H54 (cell line): ENCODE data around the gene TMEM134.
A peak's percentile ranks its signal among the peaks of the same experiment; 100 is the strongest.
"Not testable (repeated sequence)": the region's sequence is repeated elsewhere in the genome, so short reads cannot be mapped to it uniquely, and the experiment has no call there.

ENCODE experiments used
- DNase-seq: peaks from one replicate; pipeline ENCODE4 v3.0.0; 2011; ENCODE audit warnings: low spot score, mixed read lengths; ENCODE audit not compliant: insufficient read length
- FAIRE-seq: peaks from 3 replicates; lab custom pipeline; 2011; peaks lifted over from hg19 to GRCh38; lab: Jason Lieb, UNC
- POLR2A ChIP-seq: IDR thresholded peaks from 2 replicates; pipeline ENCODE4 v1.6.1; 2011; ENCODE audit warnings: low read depth, mild to moderate bottlenecking, low read length

Gene TMEM134, protein sequence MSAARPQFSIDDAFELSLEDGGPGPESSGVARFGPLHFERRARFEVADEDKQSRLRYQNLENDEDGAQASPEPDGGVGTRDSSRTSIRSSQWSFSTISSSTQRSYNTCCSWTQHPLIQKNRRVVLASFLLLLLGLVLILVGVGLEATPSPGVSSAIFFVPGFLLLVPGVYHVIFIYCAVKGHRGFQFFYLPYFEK

DNA sequence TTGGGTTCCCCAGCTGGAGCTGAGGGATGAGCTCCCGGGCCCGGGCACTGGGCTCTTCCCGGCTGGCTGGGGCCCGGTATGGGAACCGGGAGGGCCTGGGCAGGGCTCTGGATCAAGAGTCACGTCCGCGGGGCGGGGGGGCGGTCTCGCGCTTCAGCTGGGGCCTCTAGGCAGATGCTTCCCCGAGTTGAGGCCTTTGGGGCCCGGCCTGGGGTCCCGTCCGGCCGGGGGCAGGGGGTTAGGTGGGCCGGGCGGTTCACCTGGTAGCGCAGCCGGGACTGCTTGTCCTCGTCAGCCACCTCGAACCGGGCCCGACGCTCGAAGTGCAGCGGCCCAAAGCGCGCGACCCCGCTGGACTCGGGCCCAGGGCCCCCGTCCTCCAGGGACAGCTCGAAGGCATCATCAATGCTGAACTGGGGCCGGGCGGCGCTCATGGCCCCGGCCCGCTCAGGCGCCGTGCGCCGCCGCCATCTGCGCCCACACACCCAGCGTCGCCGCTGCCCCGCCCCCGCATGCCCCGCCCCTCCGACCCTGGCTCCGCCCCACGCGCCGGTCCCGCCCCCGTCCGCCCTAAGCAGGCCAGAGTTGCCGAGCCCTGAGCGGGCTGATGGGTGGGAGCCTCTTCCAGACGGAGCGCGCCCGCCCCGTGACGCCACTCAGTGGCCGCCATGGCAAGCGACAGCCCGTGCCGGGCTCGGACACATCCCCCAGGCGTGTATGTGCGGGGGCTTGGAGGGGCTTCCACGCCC is at the start of gene TMEM134:
TSS of gene TMEM134 (minus strand) at position 493 of the 749 bp plus-strand sequence. CDS start at position 434, 59 bp downstream.
- FAIRE-seq, result no peak
- DNase-seq, result peak; percentile 93
- TF ChIP-seq POLR2A, result peak; percentile 73; the same call in 1 of the 2 replicates

DNA sequence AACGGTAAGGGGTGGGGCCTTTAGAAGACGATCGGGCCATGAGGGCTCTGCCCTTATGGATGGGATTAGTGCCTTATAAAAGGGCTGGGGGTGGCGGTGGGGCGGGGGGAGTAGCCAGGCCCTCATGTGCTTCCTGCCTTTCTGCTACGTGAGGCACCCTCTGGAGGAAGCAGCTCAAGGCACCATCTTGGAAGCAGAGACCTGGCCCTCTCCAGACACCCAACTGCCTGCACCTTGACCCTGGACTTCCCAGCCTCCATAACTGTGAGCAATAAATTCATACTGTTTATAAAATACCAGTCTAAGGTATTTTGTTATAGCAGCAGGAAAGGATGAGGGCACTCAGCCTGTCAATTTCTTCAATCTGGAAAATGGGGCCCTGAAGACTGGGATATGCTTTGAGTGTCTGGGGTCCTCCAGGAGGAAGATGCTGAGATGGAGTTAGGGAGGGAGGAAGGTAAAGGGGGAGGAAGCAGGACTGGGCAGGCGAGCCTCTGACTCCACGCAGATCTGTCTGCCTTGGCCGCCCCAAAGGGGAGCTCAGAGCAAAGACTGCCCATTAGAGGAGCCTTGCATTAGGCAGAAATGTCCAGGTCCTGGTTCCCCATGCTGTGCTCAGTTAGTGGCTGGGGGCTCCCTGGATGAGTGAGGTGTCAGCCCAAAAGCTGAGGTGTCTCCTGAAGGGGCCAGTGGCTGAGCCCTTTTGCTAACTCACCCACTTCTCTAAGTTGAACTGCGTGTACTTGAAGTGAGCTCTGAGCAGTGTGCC is 48.9 kb upstream of the TMEM134 start:
- DNase-seq, result no peak
- no peak for TF ChIP-seq POLR2A
- FAIRE-seq, result no peak

DNA sequence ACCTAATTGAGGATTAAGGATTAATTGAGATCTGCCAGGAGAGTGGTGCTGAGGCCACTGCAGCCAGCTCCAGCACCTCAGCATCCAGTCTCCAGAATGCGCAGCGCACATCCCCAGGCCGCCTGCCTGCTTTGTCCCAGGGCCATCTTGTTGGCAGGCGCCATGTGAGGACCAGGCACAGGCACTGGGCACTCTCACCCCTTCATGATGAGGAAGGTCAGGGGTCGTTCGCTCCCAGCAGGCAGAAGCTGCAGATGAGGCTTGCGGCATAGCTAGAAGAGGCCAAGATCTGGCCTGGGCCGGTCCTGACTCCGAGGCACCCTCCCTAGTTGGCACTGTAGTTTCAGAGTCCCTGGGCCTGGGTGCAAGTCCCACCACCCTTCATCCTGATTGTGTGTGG is 47.8 kb upstream of the TMEM134 start:
- TF ChIP-seq POLR2A, result no peak
- no peak for DNase-seq
- no peak for FAIRE-seq

DNA sequence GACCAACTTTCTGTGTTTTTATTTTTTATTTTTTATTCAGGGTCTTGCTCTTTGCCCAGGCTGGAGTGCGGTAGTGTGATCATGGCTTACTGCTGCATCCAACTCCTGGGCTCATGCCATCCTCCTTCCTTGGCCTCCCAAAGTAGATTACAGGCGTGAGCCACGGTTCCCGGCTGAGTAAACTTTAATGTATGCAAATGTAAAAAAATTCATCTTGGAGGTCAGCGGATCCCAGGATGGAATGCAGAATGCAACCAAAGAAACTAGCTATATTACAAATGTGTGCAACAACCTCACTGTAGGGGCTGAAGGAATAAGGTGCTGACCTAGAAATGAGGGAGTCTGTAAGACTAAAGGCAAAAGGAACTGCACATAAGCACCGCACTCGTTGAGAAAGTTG is 45.1 kb upstream of the TMEM134 start:
- DNase-seq (no peak), FAIRE-seq (no peak)
- no peak for TF ChIP-seq POLR2A

DNA sequence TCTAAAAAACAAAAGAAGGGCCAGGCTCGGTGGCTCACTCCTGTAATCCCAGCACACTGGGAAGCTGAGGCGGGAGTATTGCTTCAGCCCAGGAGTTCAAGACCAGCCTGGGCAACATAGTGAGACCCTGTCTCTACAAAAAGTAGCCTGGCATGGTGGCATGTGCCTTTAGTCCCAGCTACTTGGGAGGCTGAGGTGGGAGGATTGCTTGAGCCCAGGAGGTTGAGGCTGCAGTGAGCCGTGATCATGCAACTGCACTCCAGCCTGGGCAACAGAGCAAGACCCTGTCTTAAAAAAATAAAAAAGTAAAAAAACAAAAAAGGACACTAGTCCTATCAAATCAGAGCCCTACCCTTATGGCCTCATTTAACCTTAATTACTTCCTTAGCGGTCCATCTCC is 42.5 kb upstream of the TMEM134 start:
- not testable (repeated sequence) for FAIRE-seq

DNA sequence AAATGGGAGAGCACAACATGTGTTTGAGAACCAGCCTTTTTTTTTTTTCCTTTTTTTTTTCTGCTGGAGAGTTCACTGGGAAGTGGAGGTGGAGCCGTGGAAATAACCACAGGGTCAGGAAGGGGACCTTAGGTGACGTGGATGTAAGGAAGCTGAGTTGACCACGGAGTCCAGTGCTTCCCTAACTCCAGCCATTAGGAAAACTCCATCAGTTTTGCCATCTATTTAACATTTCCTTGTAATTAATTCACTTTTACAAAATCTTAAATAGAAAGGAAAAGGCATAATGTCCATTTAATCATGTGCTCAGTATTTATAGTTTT is 40.9 kb upstream of the TMEM134 start:
- DNase-seq (no peak), FAIRE-seq (no peak)
- no peak for TF ChIP-seq POLR2A

More for the DNA sequence above, 42.5 kb upstream of the TMEM134 start:
- not testable (repeated sequence) for DNase-seq

DNA sequence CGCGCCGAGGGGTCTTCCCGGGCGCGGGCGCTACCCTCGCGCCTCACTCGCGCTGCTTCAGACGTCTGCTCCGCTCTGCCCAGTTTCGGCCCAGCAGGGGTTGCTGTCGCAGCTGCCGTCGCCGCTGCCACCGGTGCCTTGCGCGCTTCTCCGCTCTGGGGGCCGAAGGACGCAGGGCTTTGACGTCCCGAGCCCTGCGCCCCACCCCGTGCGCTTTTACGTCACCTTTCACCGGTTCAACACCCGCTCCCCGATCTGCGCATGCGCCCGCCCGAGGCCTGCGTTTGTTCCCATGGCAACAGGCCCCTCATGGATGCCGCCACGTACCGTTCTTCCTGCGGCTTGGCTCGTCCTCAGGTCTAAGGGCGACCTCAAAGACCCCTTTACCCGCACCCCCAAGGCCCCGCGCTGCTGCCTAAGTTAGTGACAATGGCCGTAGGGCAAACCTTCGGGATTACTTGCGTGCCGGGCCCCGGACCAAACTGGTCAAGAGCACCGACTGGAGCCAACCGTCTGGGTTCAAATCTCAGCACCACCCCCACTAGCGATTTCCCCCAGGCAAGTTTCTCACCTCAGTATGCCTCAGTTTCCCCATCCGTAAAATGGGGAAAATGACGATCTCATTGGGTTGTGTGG is 39.6 kb upstream of the TMEM134 start:
- FAIRE-seq (no peak), DNase-seq (peak; percentile 94)
- TF ChIP-seq POLR2A, result peak; percentile 73

DNA sequence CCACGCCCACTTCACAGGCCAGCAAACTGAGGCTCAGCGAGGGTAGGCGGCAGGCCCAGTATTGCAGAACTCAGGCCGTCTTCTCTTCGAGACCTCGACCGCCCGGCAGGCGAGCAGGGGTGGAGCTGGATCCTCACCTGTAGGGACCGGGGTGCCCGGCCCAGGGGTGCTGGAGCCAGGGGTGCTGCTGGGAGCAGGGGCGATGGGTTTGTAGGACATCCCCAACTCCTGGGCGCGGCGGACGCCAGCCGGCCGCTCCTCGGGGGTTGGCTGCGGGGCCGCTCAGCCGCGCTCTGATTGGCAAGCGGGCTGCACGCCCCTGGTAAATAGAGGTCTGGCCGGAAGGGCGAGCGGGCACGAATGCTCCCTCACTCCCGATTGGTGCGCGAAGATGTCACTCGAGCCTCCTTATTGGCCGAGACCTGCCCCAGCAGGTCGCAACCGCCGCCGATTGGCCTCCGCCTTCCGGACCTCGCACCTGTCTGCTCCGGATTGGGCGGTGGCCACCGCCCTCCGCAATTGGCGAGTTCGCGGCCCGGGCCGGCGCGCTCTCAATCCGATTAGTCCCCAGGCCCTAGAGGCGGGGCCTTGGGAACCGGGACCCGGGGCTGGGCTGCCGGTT is 38.9 kb upstream of the TMEM134 start, which contains the start of gene CDK2AP2:
TSS of gene CDK2AP2 (minus strand) at position 299 of the 622 bp plus-strand sequence. CDS start at position 219, 80 bp downstream.
- no peak for FAIRE-seq

DNA sequence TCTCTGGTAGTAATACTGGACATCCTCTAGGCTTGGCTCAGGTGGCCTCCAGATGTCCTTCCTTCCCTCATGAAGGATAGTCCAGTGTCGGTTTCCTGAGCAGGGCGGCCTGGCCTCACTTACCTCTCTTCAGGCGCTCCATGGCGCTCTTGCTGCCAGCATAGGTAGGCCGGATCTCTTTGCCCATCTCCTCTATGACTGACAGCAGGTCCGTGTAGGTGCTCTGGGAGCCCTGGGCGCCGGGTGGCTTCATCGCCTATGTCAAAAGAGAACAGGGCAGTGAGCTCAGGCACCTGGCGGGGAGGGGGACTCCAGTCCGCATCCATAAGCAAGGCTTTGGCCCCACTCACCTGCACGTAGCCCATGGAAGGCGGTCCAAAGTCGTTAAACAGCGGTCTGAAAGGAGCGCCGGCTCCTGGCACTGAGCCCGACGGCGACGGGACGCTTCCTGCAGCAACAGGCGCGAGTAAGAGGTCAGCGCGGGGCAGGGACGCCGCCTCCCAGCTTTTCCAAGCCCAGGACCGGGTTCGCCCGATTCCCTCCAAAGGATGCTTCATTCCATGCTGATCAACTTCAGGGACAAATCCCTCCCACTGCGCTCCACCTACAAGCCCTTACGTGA is 38.3 kb upstream of the TMEM134 start:
- DNase-seq, result no peak
- no peak for TF ChIP-seq POLR2A
- no peak for FAIRE-seq

More for the DNA sequence above, 38.9 kb upstream of the TMEM134 start, which contains the start of gene CDK2AP2:
- peak; percentile 61; the same call in 1 of the 2 replicates for TF ChIP-seq POLR2A
- peak; percentile 98 for DNase-seq

DNA sequence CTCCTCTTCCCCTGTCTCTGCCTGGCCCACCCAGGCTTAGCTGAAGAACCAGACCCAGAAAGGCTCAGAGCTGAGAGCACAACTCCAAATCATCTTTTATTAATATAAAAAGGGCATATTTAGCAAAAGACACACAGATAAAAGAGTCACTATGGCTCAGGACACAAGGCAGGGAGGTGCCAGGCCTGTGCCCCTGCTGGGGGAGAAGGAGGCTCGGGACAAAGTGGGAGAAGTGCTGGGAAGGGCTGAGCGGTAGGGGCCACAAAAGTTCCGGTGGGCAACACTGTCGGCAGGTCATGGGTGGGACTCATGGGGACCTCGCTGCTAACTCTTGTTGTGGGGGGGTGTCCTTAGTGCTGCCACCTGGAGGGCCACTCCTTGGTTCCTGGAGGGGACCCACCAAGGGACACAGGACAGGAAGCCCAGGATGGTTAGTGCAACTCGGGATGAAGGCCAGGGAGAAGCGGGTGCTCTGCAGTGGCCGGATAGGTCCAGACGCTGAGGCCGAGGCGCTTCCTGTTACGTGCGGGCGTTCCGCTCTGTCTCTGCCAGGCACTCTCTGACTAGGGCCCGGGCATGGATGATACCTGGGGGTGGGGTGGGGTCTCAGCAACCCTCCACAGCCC is 37.5 kb upstream of the TMEM134 start:
- no peak for FAIRE-seq
- no peak for TF ChIP-seq POLR2A
- DNase-seq, result no peak

DNA sequence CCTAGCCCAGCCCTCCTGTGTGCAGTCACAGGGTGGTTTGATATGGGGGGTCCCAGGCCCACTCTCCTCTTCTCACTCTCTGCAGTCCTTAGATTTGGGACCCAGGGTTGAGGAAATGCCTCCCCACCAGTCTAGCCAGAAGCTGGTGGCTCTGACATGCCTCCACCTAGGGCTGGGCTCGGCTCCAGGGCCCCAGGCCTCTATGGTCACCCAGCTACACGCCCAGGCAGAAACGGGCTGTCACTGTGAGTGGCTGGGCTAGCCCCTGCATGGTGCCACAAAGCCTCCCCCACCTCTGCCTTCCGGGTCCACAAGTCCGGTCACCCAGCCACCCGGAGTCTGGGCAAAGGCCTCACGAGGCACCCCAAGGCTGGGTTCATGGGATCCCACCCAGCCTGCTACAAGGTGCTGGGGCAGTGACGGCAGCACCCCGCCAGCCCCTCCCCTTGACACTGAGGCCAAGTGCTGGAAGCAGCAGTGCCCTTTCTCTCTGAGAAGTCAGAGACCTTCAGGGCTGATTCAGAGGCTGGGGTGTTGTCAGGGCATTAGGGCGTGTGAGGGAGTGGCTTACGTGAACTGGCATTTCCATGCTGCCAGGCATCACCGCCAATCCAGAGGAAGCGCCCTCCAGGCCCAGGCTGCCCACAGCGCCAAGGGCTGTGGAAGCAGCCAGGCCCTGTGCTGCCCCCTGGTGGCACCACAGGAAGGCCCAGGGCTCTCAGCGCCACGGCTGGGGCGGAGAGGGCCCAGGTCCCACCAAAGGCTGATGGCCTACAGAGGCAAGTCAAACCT is 36.8 kb upstream of the TMEM134 start:
- FAIRE-seq (peak; percentile 76), DNase-seq (peak; percentile 97)
- peak; percentile 29; the same call in 1 of the 2 replicates for TF ChIP-seq POLR2A
